SK-N-SH (cell line): Measurements from ENCODE around the gene SMAD5.

Source experiments
- SIN3A ChIP-seq: IDR thresholded peaks from 2 replicates; pipeline ENCODE4 v1.6.1; 2012; ENCODE audit warnings: low read depth, mild to moderate bottlenecking, low read length, moderate library complexity, borderline replicate concordance
- TF ChIP-seq, protein P1 (sequence below): fragments of 200-600 bp; sonication (generic); IDR thresholded peaks from 2 replicates; pipeline ENCODE4 v1.6.1; 2017; ENCODE audit warnings: antibody characterized with exemption, mild to moderate bottlenecking, moderate library complexity

DNA sequence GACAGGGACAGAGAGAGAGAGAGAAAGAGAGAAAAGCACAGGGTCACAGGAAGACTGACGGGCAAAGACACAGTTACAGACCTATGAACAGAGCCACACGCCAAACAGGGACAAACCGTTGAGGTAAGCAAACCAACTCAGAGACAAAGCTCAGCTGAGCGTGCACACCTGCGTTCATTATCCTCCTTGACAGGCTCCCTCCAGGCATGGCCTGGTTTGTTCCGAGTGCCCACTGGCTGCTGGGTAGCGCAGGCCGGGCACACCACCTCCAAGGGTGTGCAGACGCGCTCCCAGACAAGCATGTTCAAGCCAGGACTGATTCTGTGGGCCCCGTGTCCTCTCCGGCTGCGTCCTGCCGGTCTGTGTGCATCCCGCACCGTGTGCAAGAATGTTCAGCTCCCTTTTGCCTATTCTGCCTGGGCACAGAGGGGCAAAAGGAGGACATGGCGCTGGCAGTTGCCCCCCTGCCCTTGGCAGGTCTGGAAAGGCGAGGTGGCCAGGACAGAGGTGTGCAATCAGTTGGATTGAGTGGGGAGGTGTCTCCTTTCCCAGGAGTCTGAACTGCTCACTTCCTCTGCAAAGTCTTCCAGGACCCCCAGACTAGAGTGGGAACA, 60.8 kb downstream of the SMAD5 start:
- TF ChIP-seq SIN3A, result no peak
- TF ChIP-seq, protein P1, sequence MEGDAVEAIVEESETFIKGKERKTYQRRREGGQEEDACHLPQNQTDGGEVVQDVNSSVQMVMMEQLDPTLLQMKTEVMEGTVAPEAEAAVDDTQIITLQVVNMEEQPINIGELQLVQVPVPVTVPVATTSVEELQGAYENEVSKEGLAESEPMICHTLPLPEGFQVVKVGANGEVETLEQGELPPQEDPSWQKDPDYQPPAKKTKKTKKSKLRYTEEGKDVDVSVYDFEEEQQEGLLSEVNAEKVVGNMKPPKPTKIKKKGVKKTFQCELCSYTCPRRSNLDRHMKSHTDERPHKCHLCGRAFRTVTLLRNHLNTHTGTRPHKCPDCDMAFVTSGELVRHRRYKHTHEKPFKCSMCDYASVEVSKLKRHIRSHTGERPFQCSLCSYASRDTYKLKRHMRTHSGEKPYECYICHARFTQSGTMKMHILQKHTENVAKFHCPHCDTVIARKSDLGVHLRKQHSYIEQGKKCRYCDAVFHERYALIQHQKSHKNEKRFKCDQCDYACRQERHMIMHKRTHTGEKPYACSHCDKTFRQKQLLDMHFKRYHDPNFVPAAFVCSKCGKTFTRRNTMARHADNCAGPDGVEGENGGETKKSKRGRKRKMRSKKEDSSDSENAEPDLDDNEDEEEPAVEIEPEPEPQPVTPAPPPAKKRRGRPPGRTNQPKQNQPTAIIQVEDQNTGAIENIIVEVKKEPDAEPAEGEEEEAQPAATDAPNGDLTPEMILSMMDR, result no peak
